IPS DF 6.9 (cell line): ENCODE data around the gene MEX3A.

ENCODE experiments used
- DNase-seq: peaks from one replicate; pipeline ENCODE4 v3.0.0-alpha.2; 2013; ENCODE audit warnings: low read depth, low spot score
- H3K27ac ChIP-seq: one replicate; pipeline ENCODE4 v1.5.1; 2013; ENCODE audit warnings: low read length, control low read depth
- H3K27me3 ChIP-seq: 2 replicates; pipeline ENCODE4 v1.6.1; 2013; ENCODE audit warnings: mild to moderate bottlenecking, low read length; ENCODE audit not compliant: control insufficient read depth, insufficient read depth
- H3K36me3 ChIP-seq: 2 replicates; pipeline ENCODE4 v1.6.1; 2013; ENCODE audit warnings: low read length; ENCODE audit not compliant: control insufficient read depth, insufficient read depth
- H3K4me1 ChIP-seq: 2 replicates; pipeline ENCODE4 v1.6.1; 2013; ENCODE audit warnings: low read length; ENCODE audit not compliant: control insufficient read depth, insufficient read depth
- H3K4me3 ChIP-seq: 2 replicates; pipeline ENCODE4 v1.5.1; 2013; ENCODE audit warnings: mild to moderate bottlenecking, low read length
- H3K9me3 ChIP-seq: 2 replicates; pipeline ENCODE4 v1.6.1; 2013; ENCODE audit warnings: low read length, inconsistent platforms; ENCODE audit not compliant: control insufficient read depth, insufficient read depth
- whole genome bisulfite sequencing: extraction: QIAGEN DNeasy Blood & Tissue Kit; methylation state at CpG from one replicate; pipeline ENCODE4 v1.1.7; 2013; ENCODE audit warnings: mixed read lengths, missing lambda C conversion rate; ENCODE audit not compliant: insufficient read length, insufficient coverage; 5-methylcytosine and 5-hydroxymethylcytosine counted together

Gene MEX3A

GRCh38 chr1:156025876-156026275 is 56.4 kb downstream of the MEX3A start:
- Histone ChIP-seq H3K4me3 (no peak overlapping the region), H3K27me3 (no peaks in the 10 kb centered on the region), H3K27ac (no peak overlapping the region), H3K4me1 (no peaks in the 10 kb centered on the region), H3K36me3 (no peaks in the 10 kb centered on the region), H3K9me3 (no peaks in the 10 kb centered on the region)
- no CpG with 5 or more reads among the region's 9 CpGs for WGBS
- peak; percentile 47 for DNase-seq

- Histone ChIP-seq H3K27ac (no peak overlapping the region), H3K27me3 (no peaks in the 10 kb centered on the region), H3K9me3 (no peaks in the 10 kb centered on the region), H3K36me3 (no peaks in the 10 kb centered on the region), H3K4me1 (0 out of 2 replicates have a peak, but pooled peaks cover under 1% of the 10 kb centered on the region), H3K4me3 (no peak overlapping the region)
- no CpG with 5 or more reads among the region's 5 CpGs for WGBS
- no peak for DNase-seq
Observed at GRCh38 chr1:156024801-156025200, 57.5 kb downstream of the MEX3A start.
